Progenitor cell of endocrine pancreas (in vitro differentiated cells): ENCODE data around the gene SIGLEC12. TPM values are rescaled to one million over a fixed set of nuclear protein-coding genes. Genes with fewer than 3 reads are reported as not detected.
"Not testable (repeated sequence)": the region's sequence is repeated elsewhere in the genome, so short reads cannot be mapped to it uniquely, and the experiment has no call there.

Experiments
- DNase-seq: peaks from one replicate; pipeline ENCODE4 v3.0.0; 2021; ENCODE audit warnings: low spot score; ENCODE audit not compliant: unreplicated experiment
- H3K27ac Mint-ChIP-seq: 2 replicates; pipeline ENCODE4 v1.8.0; 2021; ENCODE audit warnings: mild to moderate bottlenecking, moderate library complexity, mixed read lengths
- H3K27me3 Mint-ChIP-seq: 2 replicates; pipeline ENCODE4 v1.8.0; 2021; ENCODE audit warnings: mixed read lengths
- H3K36me3 Mint-ChIP-seq: 2 replicates; pipeline ENCODE4 v1.8.0; 2022; ENCODE audit warnings: mixed read lengths; ENCODE audit not compliant: insufficient read depth
- H3K4me1 Mint-ChIP-seq: 2 replicates; pipeline ENCODE4 v1.8.0; 2021; ENCODE audit warnings: low read depth, mixed read lengths
- H3K4me3 Mint-ChIP-seq: 2 replicates; pipeline ENCODE4 v1.8.0; 2021; ENCODE audit warnings: low read depth, mild to moderate bottlenecking, moderate library complexity, mixed read lengths
- H3K9me3 Mint-ChIP-seq: 2 replicates; pipeline ENCODE4 v1.8.0; 2021; ENCODE audit warnings: low read depth, mixed read lengths
- CTCF ChIP-seq: fragments of 200-600 bp; sonication (generic); IDR thresholded peaks from one replicate; pipeline ENCODE4 v1.5.0; 2021; ENCODE audit warnings: antibody characterized with exemption, mild to moderate bottlenecking; ENCODE audit not compliant: unreplicated experiment
- total RNA-seq: library from RNA; stranded (reverse); gene quantifications from 2 replicates; pipeline ENCODE4 v1.2.1, GENCODE V29; 2021

Gene SIGLEC12
- total RNA-seq, 1 donor from 2014 or later = not detected

GRCh38 chr19:51503286-51503817 is 1.8 kb upstream of the SIGLEC12 start:
- peaks cover 7% of the 10 kb centered on the region for H3K9me3 Mint-ChIP-seq
- H3K4me3 Mint-ChIP-seq = no peak overlapping the region
- H3K27me3 Mint-ChIP-seq = peaks cover 10% of the 10 kb centered on the region
- no peak for DNase-seq
- no peak overlapping the region for H3K27ac Mint-ChIP-seq
- no peaks in the 10 kb centered on the region for H3K4me1 Mint-ChIP-seq
- TF ChIP-seq CTCF = no peak
- no peaks in the 10 kb centered on the region for H3K36me3 Mint-ChIP-seq

DNA sequence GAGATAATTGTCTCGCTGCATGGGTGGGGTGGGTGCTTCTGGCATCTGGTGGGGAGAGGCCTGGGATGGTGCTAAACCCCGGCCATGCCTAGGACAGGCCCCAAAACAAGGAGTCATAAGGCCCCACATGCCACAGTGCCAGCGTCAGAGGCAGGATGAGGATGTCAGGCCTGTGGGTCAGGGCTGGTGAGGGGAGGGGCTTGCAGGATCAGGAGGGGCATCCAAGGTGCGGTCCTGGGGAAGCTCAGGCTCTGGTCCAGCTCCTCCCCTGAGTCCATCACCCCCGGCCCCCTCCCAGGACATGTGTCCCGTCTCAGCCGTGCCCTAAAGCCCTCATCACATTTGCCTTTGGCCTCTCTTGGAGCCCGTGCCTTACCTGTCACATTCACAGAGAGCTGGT is 669 bp downstream of the SIGLEC12 start:
- H3K4me3 Mint-ChIP-seq, DNase-seq, H3K27ac Mint-ChIP-seq, H3K36me3 Mint-ChIP-seq, H3K4me1 Mint-ChIP-seq, H3K9me3 Mint-ChIP-seq: not testable (repeated sequence)
- H3K27me3 Mint-ChIP-seq = peaks cover 15% of the 10 kb centered on the region

DNA sequence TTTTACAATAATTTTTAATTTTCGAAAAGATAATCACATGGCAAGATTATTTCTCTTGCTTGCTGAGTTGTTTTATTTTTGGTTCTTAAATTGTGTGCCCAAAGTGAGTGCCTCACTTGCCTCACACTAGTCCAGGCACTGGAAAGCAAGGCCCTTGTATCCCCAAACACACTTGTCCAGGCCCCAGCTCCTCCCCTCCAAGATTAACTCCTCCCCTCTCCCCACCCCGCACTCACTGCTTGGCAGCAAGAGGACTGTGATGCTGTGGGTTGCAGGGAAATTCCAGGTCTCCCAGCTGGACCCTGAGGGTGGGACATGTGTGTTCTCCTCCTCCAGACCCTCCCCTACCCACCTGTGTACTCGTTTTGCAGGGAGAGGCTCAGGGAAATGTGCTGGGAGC is 3.9 kb downstream of the SIGLEC12 start:
- H3K4me1 Mint-ChIP-seq = no peaks in the 10 kb centered on the region
- H3K4me3 Mint-ChIP-seq = no peak overlapping the region
- H3K9me3 Mint-ChIP-seq = peaks cover 3% of the 10 kb centered on the region
- no peaks in the 10 kb centered on the region for H3K36me3 Mint-ChIP-seq
- DNase-seq = no peak
- H3K27ac Mint-ChIP-seq = no peak overlapping the region
- H3K27me3 Mint-ChIP-seq = peaks cover 23% of the 10 kb centered on the region
- TF ChIP-seq CTCF = no peak

DNA sequence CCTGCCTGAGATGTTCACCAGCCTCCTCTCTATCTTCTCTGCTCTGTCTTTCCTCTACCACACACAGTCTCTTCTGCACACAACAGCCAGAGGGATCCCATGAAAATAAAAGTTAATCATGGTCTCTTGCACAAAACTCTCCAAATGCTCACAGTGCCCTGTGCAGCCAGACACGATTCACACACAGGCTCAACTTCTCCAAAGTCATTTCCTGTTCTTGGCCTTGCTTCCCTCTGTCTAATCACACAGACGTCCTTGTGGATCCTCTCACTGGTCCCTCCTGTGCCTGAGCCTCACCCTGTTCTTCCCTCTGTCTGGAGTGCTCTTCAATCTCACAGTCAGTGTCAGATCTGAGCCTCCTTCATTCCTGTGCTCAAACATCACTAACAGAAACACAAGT is 7.8 kb downstream of the SIGLEC12 start:
- no peak for DNase-seq
- Mint-ChIP-seq H3K27me3 (peaks cover 26% of the 10 kb centered on the region), H3K9me3 (peaks cover 3% of the 10 kb centered on the region), H3K4me3 (no peak overlapping the region), H3K36me3 (no peaks in the 10 kb centered on the region), H3K4me1 (no peaks in the 10 kb centered on the region), H3K27ac (no peak overlapping the region)
- TF ChIP-seq CTCF = no peak

GRCh38 chr19:51491586-51491985 is 10.0 kb downstream of the SIGLEC12 start:
- no peaks in the 10 kb centered on the region for H3K4me1 Mint-ChIP-seq
- H3K27me3 Mint-ChIP-seq = peaks cover 22% of the 10 kb centered on the region
- DNase-seq = no peak
- peaks cover 6% of the 10 kb centered on the region for H3K9me3 Mint-ChIP-seq
- H3K27ac Mint-ChIP-seq = no peak overlapping the region
- TF ChIP-seq CTCF = no peak
- no peaks in the 10 kb centered on the region for H3K36me3 Mint-ChIP-seq
- H3K4me3 Mint-ChIP-seq = no peak overlapping the region

DNA sequence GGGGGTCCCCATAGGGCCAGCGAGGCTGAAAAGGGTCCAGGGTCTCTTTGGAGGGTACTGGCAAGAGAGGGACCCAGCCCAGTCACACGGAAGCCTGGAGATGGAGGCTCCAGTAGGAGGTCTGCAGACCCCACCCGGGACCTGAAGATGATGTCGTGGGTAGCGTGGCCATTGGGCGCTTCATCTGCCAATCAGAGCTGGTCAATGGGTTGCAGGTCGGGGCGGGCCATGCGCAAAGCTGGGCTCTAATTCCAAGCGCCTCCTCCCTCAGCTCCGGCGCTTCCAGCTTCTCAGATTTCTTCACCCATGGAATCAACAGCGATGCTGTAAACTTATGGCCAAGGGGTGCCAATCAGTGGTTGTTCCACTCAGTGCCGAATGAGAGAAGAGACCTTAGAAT is 10.9 kb downstream of the SIGLEC12 start:
- TF ChIP-seq CTCF = no peak
- DNase-seq = no peak
- H3K27ac Mint-ChIP-seq = no peak overlapping the region
- no peaks in the 10 kb centered on the region for H3K36me3 Mint-ChIP-seq
- H3K9me3 Mint-ChIP-seq = peaks cover 9% of the 10 kb centered on the region
- H3K4me3 Mint-ChIP-seq = no peak overlapping the region
- H3K27me3 Mint-ChIP-seq = peaks cover 20% of the 10 kb centered on the region
- H3K4me1 Mint-ChIP-seq = no peaks in the 10 kb centered on the region
